GM20000 (cell line): Measurements from ENCODE around the gene LCE6A.

Experiments used
- DNase-seq: peaks from one replicate; pipeline ENCODE4 v3.0.0; 2012; ENCODE audit warnings: low spot score
- TF ChIP-seq, protein P1 (sequence below): IDR thresholded peaks from 2 replicates; pipeline ENCODE4 v1.5.1; 2012; ENCODE audit warnings: mild to moderate bottlenecking, control low read depth; ENCODE audit errors: extremely low read depth, missing control alignments

LCE6A gene

GRCh38 chr1:152817309-152817708 is 25.3 kb upstream of the LCE6A start:
- TF ChIP-seq, protein P1, sequence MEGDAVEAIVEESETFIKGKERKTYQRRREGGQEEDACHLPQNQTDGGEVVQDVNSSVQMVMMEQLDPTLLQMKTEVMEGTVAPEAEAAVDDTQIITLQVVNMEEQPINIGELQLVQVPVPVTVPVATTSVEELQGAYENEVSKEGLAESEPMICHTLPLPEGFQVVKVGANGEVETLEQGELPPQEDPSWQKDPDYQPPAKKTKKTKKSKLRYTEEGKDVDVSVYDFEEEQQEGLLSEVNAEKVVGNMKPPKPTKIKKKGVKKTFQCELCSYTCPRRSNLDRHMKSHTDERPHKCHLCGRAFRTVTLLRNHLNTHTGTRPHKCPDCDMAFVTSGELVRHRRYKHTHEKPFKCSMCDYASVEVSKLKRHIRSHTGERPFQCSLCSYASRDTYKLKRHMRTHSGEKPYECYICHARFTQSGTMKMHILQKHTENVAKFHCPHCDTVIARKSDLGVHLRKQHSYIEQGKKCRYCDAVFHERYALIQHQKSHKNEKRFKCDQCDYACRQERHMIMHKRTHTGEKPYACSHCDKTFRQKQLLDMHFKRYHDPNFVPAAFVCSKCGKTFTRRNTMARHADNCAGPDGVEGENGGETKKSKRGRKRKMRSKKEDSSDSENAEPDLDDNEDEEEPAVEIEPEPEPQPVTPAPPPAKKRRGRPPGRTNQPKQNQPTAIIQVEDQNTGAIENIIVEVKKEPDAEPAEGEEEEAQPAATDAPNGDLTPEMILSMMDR = no peak

GRCh38 chr1:152823294-152823693 is 19.4 kb upstream of the LCE6A start:
- no peak for DNase-seq

More at GRCh38 chr1:152817309-152817708, 25.3 kb upstream of the LCE6A start:
- DNase-seq = no peak

GRCh38 chr1:152824964-152825363 is 17.7 kb upstream of the LCE6A start:
- DNase-seq = no peak
- TF ChIP-seq, protein P1 = no peak

More at GRCh38 chr1:152823294-152823693, 19.4 kb upstream of the LCE6A start:
- TF ChIP-seq, protein P1 = no peak

- TF ChIP-seq, protein P1 = no peak
- no peak for DNase-seq
Observed at GRCh38 chr1:152827173-152827572, 15.5 kb upstream of the LCE6A start, which contains the start of gene LCE1A. TSS of gene LCE1A (plus strand) at chr1:152827473. CDS start at chr1:152827473, 0 bp downstream.

DNA sequence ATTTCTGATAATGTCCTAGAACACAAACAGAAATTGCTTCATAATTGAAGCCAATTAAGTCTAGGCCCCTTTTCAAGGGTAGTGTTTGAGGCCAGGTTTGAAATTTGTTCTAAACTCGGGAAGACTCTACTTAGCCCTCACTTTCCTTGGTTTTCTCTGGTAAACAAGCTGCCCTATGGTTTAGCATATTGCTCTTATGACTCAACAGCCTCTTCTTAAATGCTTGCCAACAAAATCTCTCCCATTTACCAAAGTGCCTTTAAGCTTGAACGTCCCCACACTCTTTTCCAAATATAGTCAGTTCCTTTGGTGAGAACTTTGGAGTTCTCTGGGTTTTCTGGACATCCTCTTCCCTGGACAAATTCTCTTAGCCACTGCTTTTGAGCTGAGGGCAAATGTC is 5.8 kb upstream of the LCE6A start:
- TF ChIP-seq, protein P1 = no peak
- no peak for DNase-seq

GRCh38 chr1:152855661-152856060 is 13.0 kb downstream of the LCE6A start:
- no peak for DNase-seq
- TF ChIP-seq, protein P1 = no peak

DNA sequence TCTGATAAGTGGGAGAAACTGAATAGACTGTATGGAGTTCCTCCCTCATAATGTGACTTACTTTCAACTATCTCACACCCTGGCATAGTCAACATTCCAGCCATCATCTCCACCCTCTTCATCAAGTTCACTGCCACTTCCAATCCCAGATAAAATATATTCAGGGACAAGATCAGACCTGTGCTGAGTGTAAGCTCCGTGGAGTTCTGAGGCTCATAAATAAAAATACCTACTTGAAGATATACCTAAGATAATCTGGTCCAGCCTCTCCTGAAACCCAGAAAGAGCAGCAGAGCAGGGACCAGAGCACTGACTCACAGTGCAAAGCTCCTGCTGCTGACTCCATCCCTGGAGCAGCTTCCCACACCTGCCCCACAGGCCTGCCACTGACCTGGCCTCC is 15.4 kb downstream of the LCE6A start:
- no peak for DNase-seq
- TF ChIP-seq, protein P1 = no peak
